Measurements from ENCODE around the gene KRTAP10-8. TPM values are rescaled to one million over a fixed set of nuclear protein-coding genes. Genes with fewer than 3 reads are reported as not detected.

Gene KRTAP10-8
- total RNA-seq, 1 experiment from 2014 or later, result not detected

DNA sequence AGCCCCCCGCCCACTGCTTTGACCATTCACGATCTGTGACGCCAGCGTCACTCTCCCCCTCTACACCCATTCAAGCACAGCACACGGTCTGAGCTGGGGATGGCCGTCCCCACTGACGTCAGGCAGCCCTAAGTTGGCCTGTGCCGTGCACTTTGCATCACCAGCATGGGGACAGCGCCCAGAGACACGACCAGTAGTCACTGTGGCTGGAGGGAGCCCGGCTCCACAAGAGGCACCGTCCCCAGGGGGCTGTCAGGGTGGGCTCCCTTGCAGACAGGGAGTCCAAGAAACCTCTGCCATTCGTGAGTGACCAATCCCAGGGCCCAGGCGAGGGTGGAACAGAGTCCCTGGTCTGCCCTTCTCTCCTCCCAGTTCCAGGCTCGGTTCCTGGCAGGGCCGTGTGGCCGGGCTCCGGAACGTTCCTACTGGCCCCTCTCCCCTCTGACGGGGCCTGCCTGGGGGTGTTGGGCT, 2.3 kb downstream of the KRTAP10-8 start:
- TF ChIP-seq, protein P1, sequence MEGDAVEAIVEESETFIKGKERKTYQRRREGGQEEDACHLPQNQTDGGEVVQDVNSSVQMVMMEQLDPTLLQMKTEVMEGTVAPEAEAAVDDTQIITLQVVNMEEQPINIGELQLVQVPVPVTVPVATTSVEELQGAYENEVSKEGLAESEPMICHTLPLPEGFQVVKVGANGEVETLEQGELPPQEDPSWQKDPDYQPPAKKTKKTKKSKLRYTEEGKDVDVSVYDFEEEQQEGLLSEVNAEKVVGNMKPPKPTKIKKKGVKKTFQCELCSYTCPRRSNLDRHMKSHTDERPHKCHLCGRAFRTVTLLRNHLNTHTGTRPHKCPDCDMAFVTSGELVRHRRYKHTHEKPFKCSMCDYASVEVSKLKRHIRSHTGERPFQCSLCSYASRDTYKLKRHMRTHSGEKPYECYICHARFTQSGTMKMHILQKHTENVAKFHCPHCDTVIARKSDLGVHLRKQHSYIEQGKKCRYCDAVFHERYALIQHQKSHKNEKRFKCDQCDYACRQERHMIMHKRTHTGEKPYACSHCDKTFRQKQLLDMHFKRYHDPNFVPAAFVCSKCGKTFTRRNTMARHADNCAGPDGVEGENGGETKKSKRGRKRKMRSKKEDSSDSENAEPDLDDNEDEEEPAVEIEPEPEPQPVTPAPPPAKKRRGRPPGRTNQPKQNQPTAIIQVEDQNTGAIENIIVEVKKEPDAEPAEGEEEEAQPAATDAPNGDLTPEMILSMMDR (conservative IDR thresholded peaks at IDR 0.05), result no peak
- no peak for TF ChIP-seq EZH2 (IDR thresholded peaks at IDR 0.05; ENCODE audit: low read depth)
- Histone ChIP-seq H3K27ac (no peak overlapping the region), H3K36me3 (ENCODE audit: low read depth) (no peaks in the 10 kb centered on the region), H3K4me1 (replicated peaks; ENCODE audit: insufficient read depth) (no peaks in the 10 kb centered on the region), H3K79me2 (ENCODE audit: low read depth) (no peaks in the 10 kb centered on the region), H4K20me1 (ENCODE audit: insufficient read depth) (no peaks in the 10 kb centered on the region), H3K9me2 (ENCODE audit: insufficient read depth) (no peaks in the 10 kb centered on the region), H3F3A (ENCODE audit: insufficient read depth, low read depth) (no peaks in the 10 kb centered on the region), H3K9me3 (ENCODE audit: insufficient read depth, low read depth) (no peaks in the 10 kb centered on the region), H3K27me3 (ENCODE audit: insufficient read depth, low read depth) (peaks cover 42% of the 10 kb centered on the region), H3K4me3 (no peak overlapping the region), H3K4me2 (no peak overlapping the region), H2AFZ (no peak overlapping the region)
- intact Hi-C loops (cut with micrococcal nuclease; ENCODE audit: unreplicated experiment), result no loop called here
- no TSS peak for BruUV-seq (replicated peaks)
- CTCF ChIA-PET, result no interaction called here
- POLR2A ChIA-PET (ENCODE audit: unreplicated experiment), result no interaction called here
- DNase-seq, result no peak

DNA sequence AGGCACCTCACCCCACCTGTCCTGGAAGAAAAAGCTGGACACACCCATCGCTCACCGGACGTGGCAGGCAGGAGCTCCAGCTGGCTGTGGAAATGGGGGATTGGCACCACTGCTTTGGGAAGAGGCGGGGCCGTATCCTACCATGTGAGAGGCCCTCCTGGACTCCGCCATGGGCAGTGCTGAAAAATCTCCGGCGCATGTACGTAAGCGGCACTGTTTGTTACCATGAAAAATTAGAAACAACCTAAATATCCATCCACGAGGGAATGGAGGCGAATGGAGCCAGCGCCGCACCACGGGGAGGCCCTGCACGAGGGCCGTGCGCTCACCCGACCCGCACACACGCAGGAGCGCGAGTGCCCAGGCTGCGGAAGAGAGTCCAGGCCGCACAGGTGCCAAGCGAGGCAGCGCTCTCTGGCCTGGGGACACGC, 3.1 kb downstream of the KRTAP10-8 start:
- no peaks in the 10 kb centered on the region for H4K20me1 ChIP-seq (ENCODE audit: insufficient read depth)
- no peak overlapping the region for H3K27ac ChIP-seq
- no peak for DNase-seq
- BruUV-seq (replicated peaks), result no TSS peak
- H3K9me2 ChIP-seq (ENCODE audit: insufficient read depth), result no peaks in the 10 kb centered on the region
- no peak overlapping the region for H3K4me2 ChIP-seq
- H2AFZ ChIP-seq, result no peak overlapping the region
- no peaks in the 10 kb centered on the region for H3K36me3 ChIP-seq (ENCODE audit: low read depth)
- H3K9me3 ChIP-seq (ENCODE audit: insufficient read depth, low read depth), result no peaks in the 10 kb centered on the region
- ChIA-PET POLR2A (ENCODE audit: unreplicated experiment) (no interaction called here), CTCF (no interaction called here)
- intact Hi-C loops (cut with micrococcal nuclease; ENCODE audit: unreplicated experiment), result no loop called here
- no peaks in the 10 kb centered on the region for H3K4me1 ChIP-seq (replicated peaks; ENCODE audit: insufficient read depth)
- H3K4me3 ChIP-seq, result no peak overlapping the region
- H3K79me2 ChIP-seq (ENCODE audit: low read depth), result no peaks in the 10 kb centered on the region
- no peaks in the 10 kb centered on the region for H3F3A ChIP-seq (ENCODE audit: insufficient read depth, low read depth)
- H3K27me3 ChIP-seq (ENCODE audit: insufficient read depth, low read depth), result peaks cover 42% of the 10 kb centered on the region
- no peak for TF ChIP-seq EZH2 (IDR thresholded peaks at IDR 0.05; ENCODE audit: low read depth)
- TF ChIP-seq, protein P1 (conservative IDR thresholded peaks at IDR 0.05), result no peak

DNA sequence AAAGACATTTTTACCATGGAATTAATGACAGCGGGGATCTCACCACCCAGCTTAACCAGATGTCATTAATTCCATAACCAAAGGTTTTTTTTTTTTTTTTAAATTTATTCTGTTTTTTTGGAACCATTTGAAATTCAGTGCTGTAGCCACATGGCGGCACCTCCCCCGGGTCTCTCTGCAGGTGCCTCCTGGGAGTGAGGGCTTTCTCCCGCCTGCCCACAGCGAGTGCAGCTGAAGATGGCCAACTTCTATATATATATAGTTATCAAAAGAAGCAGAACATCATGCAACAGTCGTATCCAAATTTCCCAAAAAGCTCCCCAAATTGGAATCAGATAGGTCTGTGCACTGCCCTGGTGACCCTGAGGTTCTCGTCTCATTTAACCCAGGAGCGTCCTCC, 3.6 kb downstream of the KRTAP10-8 start:
- Histone ChIP-seq H3K4me3 (no peak overlapping the region), H4K20me1 (ENCODE audit: insufficient read depth) (no peaks in the 10 kb centered on the region), H3K79me2 (ENCODE audit: low read depth) (no peaks in the 10 kb centered on the region), H3K4me1 (replicated peaks; ENCODE audit: insufficient read depth) (no peaks in the 10 kb centered on the region), H3K27ac (no peak overlapping the region), H3K27me3 (ENCODE audit: insufficient read depth, low read depth) (peaks cover 42% of the 10 kb centered on the region), H3F3A (ENCODE audit: insufficient read depth, low read depth) (no peaks in the 10 kb centered on the region), H2AFZ (no peak overlapping the region), H3K36me3 (ENCODE audit: low read depth) (no peaks in the 10 kb centered on the region), H3K9me2 (ENCODE audit: insufficient read depth) (no peaks in the 10 kb centered on the region), H3K9me3 (ENCODE audit: insufficient read depth, low read depth) (no peaks in the 10 kb centered on the region), H3K4me2 (no peak overlapping the region)
- DNase-seq, result no peak
- intact Hi-C loops (cut with micrococcal nuclease; ENCODE audit: unreplicated experiment), result no loop called here
- ChIA-PET CTCF (no interaction called here), POLR2A (ENCODE audit: unreplicated experiment) (no interaction called here)
- TF ChIP-seq, protein P1 (conservative IDR thresholded peaks at IDR 0.05), result no peak
- no peak for TF ChIP-seq EZH2 (IDR thresholded peaks at IDR 0.05; ENCODE audit: low read depth)
- BruUV-seq (replicated peaks), result no TSS peak

Data from PC-9 (cell line).